CD4-positive, alpha-beta T cell treated with Interleukin-6 for 4 hours (primary cell): ENCODE measurements around the gene OSCP1.

Experiments
- DNase-seq: peaks from one replicate; pipeline ENCODE4 v3.0.0-alpha.2; 2020; ENCODE audit warnings: mixed read lengths

Gene OSCP1

DNA sequence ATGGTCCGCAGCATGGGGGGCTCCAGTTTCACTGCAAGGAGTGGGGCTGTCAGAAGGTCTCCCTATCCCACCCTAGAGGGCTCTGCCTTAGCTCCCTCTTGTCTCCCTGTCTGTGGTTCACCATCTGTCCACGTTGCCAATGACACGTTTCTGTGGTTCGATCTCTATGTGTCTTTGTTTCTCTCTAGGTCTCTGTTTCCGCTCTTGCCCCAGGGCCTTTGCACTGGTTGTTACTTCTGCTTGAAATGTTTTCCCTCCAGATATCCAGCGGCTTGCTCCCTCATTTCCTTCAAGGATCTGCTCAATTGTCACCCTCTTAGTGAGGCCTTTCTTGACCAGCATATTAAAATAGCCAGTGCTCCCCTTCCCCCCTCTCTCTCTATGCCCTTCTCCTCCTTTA, 22.4 kb upstream of the OSCP1 start:
- no peak for DNase-seq

DNA sequence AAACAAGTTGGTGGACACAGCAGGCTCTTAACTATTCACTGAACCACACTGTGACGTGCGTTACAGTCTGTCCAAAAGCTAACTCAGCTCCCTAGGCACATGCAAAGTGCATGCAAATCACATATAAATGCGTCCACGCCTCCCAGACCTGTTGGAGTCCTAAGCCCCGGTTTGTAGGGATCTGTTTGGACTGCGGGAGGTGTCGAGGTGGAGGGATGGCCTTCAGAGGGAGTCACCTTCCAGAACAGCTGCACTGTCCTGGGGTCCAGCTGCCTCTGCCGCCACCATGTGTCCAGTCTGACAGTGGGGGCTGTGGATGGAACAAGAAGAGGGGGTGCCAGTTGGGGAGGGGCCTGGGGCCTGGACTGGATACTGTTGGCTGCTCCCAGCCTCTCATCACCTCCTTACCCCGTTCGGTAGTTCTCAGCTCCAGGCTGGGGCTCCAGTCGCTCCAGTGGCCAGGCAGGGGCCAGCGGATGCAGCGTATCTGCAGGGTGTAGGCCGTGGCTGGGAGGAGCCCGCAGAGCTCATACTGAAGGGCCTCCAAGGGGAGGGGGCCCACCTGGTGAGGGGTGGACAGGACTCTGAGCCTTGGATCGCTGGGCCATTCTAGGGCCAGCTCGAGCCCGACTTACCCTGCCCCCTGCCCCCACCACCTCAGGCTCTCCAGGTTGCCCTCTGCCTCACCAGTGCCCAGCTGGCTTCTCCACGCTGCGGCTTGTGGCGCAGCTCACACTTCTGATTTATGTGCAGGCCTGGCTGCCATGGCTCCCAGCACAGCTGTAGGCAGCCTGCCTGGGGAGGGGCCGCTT, 21.8 kb upstream of the OSCP1 start:
- no peak for DNase-seq

DNA sequence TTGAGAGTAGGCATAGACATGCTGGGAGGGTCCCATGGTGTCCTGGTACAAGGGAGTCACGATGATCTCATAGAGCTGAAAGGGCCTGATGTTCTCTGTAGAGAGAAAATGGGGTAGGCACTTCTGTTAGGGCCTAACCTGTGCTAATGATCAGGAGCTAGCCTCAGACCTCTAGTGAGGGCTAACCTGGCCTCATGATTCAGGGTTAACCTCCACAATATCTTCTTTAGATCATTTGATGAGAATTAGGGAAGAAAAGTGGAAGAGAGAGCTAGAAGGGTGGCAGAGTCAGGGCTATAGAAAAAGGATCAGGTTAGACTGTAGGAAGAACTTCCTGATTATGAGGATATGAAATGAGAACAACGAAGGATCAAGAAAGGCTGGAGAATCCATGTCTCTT, 18.9 kb upstream of the OSCP1 start:
- DNase-seq = no peak

DNA sequence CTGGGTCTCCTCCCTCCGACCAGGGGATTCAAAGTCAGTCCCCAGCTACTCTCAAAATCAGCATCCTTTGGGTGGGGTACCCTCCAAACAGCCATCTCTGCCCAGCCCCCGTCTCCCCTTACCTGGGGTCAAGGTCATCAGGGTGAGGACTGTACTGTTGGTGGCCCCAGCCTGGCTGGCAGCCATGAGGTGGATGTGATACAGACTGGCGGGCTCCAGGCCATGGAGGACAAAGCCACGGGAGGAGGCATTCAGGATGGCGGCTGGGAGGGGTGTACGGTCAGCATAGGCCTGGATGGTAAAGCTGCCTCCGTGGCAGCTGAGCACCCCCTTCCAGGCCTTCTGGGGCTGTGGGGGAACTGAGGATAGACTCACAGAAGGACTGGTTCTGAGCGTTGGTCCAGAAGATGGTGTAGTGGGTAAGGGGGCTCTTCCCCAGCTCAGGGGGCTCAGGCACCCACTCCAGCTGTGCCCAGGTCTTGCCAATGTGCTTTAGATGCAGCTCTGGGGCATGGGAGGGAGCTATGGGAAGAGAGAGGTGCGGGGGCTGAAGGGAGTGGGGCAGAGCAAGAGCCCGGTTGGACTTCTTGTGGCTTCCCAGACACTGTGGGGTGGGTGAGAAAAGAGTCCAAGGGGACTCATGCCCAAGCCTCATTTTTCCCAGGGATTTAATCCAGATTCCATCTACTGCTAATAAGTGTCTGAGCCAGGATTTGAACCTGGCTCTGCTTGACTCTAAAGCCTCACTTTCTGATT, 17.6 kb upstream of the OSCP1 start:
- DNase-seq = no peak

DNA sequence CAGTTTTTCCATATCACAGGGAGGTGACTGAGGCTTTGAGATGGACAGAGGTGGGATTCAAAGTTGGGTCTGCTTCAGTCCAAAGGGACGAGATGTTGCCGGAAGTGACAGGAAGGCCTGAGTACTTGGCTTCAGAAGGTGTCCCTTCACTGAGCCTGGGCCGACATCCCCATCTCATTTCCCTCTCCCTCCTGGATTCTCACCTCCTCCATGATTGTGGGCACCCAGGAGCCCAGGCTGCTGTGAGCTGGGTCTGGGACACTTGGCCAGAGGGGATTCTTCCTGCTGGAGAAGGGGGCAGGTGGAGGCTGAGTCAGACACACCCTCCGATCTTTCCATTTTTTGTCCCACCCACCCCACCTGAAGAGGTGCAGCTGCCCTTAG, 16.8 kb upstream of the OSCP1 start:
- no peak for DNase-seq

DNA sequence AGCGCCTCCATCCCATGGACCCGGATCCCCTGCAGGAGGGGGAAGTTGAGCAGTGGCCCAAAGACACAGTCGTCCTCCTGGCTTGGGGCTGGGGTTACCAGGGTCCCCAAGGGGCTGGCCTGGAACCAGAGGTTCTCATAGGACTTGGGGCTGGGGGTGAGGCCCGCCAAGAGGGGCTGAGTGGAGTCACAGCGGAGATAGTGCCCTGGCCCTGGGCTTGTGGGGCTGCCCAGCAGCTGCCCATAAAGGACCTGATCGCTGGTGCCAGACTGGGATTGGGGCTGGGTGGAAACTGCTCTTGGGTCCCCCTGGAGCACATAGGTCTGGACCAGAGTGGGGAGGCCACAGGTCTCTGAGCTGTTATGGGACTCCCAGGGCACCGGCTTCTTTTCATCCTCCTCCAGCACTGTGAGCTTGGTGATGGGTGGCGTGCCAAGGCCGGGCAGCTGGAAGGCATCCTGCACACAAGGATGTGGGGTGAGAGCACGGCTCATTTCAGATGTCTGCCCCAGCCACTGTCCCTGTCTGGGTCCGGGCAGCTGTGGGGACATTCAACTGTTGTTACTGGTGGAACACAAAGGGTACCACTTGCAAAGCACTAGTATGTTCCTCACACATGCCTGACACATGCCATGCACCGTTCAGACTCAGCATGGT, 16.2 kb upstream of the OSCP1 start:
- DNase-seq = no peak

DNA sequence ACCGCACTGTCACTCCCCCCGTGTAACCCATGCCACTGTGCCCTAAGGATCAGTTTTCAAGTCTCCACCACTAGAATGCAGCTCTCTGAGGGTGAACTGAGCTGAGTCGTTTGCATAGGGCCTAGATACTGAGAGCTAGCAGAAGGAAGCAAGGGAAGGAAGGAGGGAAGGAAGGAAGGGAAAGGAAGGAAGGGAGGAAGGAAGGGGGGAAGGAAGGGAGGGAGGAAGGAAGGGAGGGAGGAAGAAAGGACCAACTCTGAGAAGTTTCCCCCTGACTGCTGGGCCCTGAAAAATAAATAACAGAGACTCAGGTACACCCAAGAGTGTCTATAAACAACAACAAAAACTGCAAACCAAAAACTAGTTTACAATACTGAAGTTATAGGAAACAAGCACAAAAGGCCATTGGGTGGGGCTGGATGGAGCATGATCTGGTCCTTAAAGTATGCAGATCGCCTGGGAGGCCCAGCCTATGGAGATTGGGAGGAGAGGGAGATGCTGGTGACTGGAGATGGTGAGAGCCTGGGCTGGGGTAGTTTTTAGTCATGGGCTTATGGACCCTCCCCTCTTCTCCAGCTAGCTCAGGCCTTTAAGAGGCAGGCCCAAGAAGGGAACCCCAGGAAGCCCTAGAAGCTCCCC, 15.6 kb upstream of the OSCP1 start:
- no peak for DNase-seq

DNA sequence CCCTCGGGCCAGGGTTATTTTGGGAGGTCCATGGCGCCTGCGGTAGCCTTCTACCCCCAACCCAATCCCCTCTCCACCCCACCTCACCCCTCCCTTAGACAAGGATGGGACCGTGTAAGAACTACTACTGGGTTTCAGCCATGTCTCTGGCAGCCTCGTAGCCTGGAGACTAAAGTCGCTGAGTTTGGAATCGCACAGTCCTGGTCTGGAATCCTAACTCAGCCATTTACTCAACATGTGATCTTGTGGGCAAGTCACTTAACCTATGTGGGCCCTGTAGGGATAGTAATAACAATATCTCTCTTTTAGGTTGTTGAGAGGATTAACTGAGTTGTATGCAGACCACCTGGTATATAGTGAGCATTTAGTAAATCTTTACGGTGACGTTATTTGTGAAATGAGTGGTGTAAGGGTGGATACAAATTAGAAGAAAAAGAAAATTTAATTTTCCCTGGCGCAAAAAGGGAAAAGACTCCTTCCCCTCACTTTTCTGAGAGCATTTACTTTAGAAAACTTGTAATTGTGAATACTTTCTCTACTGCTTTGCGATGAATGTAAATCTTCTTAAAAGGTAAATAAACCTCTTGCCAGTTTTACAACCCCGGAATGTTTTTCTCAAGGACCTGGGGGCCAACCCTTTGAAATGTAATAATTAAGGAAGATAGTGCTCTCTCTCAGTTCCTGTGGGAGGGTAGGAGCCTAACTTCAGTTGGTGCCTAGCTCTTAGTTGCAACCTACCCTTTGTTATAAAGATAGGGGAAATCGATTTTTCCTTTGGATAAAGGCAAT, 14.5 kb upstream of the OSCP1 start:
- no peak for DNase-seq

DNA sequence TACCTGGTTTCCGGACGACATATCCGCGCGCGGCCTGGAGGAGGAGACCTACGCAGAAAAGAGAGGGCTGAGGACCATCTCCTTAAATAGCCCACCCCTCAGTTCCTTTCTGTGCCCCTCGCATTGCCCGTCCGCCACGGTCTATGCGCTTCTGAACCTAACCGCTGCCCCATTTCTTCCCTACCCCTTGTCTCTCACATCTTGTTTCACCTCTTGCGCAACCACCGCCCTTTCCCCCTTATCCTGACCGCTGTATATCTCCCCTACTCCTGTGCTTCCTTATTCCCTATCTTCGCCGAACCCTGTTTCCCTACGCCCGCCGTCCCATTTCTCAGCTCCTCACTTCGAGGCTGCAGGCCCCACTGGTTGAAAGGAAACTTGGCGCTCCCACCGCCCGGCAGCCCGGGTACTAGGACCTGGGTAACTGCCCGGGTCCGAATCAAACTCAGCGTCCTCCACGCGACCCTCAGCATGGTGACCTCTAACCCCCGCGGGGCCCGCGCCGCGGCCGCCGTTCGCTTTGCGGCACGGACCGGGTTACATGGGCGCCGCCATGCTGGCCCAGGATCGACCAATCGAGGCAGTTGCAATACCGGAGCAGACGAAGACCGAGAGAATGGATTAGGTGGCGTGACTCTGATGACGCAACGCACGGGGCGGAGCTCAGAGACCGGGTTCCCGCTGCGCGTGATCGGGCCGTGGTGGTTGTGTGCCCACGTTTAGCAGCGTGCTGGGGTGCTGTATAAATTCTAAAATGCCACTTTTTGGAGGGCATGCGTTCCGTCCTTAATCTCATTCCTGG, 13.8 kb upstream of the OSCP1 start, which contains the start of gene MRPS15:
Gene MRPS15, minus strand, starts transcription at position 582 of the 802 bp plus-strand sequence. Its CDS starts 109 bp downstream, at position 473.
- DNase-seq = peak; percentile 96

DNA sequence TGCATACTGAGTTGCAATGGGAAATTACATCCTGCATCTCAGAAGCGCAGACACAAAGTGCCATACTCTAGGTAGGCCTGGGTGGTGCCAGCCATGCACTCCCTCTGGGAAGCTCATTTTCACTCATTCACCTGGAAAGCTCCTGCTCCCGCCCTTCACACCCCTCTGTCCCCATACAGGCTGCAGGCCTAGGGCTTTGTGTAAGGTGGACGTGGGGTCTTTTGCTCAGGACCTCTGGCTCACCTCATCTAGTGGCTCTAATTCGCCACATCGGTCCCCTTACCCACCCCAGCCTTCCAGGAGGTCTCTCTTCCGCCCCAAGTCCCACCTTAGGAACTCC, 13.2 kb upstream of the OSCP1 start:
- no peak for DNase-seq

DNA sequence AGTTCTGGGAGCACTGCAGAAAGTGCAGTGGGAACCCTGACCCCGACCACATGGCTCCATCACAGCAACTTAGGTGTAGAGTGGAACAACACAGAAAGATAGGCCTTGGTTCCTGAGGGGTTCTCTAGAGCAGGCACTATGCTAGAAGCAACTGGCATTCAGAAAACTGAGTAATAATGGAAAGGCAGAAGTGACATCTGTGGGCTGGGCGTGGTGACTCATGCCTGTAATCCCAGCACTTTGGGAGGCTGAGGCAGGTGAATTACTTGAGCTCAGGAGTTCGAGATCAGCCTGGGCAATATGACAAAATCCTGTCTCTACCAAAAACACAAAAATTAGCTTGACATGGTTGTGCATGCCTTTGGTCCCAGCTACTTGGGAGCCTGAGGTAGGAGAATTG, 8.7 kb upstream of the OSCP1 start:
- DNase-seq = peak; percentile 10

DNA sequence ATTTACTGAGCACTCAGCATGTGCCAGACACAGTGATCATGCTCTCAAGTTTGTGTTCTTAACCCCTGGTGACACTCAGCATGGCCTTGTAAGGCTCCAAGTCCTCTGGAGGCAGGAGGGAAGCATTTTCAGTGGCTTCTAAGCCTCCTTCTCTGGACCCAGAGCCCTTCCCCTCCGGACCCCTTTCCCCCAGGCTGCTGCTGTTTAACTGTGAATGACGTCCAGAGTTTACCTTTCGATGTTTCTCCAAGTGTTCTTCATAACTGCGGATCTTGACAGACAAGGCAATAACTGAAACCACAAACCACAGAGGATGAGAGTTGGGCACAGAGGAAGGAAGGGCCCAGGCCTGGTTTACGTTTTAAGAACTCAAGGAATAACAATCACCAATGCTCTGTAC, 7.4 kb upstream of the OSCP1 start:
- DNase-seq = peak; percentile 28

DNA sequence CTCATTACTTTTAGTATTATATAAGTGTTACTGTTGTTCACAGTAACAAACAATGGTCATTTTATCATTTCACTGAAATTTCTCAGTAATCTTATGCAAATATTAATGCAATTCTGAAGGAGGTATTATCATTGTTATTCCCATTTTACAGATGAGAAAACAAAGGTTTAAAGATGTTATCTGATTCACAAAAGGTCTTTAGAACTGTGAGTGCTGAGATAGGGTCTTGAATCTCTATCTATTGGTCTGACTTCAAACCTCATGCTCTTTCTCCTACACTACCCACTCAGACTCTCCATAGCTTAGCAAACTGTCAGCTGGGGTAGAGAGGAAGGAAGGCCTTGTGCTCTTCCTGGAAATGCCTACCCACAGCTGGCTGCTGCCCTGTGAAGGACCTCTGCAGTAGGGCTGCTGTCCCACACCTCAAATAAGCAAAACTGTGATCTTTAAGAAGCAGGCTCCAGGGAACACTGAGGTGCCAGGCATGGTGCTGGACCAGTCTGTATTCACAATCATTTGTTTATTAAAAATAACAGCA, 6.2 kb upstream of the OSCP1 start:
- DNase-seq = no peak

DNA sequence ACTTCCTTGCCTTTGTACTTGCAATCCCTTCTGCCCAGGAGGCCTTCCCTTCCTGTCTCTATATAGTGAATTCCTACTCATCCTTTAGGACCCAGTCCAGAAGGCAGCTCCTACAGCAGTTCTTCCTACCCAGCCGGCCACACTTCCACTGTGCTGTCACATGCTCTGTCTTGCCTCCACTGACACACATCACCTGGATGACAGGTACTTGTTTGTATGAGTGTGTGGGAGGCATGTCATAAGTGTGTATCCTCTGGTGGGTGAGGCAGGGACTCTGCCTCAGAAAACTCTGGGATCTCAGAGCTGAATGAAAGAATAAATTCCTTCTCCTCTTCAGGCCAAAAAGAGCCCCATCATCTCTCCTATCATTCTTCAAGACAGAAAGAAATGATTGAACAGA, 5.1 kb upstream of the OSCP1 start:
- no peak for DNase-seq

DNA sequence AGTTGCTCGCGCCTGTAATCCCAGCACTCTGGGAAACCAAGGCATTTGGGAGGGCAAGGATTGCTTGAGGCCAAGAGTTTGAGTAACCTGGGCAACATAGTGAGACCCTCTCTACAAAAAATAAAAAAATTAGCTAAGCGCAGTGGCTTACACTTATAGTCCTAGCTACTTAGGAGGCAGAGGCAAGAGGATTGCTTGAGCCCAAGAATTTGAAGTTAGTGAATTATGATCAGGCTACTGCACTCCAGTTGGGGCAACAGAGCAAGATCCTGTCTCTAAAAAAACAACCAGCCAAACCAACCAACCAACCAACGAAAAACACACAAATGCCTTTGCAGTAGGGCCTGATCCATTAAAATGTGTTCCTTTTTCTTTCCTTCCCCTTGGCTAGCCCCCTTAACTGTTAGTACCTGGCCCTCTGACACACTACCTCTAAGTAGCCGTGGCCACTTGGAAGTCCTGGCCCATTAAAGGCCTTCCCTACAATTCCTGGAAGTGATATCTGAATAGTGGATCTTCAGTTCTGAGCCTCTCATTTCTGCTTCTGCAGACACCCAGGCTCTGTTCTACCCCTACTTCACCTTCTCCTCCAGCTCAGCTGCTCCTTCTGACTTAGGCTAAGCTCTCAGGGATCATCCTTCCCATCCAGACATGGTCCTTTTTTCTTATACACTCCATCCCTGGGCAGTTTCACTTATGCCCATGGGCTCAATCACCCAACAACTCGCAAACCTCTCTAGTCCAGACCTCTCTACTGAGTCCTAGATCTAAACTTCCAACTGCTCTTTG, 3.5 kb upstream of the OSCP1 start:
- DNase-seq = no peak

DNA sequence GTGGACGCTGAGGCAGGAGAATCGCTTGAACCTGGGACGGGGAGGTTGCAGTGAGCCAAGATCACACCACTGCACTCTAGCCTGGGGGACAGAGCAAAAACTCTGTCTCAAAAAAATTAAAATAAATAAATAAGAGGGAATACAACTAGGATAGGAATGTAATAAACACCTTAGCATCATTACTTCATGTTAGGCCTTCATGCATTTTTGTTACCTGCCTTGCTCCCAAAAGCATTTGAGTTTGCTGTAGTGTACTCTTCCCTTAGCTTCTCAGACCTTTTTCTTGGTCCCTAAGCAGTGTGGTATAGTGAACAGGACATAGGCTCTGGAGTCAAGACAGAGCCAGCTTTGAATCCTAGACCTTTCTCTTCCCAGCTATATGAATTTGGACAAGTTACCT, 2.8 kb upstream of the OSCP1 start:
- DNase-seq = no peak

DNA sequence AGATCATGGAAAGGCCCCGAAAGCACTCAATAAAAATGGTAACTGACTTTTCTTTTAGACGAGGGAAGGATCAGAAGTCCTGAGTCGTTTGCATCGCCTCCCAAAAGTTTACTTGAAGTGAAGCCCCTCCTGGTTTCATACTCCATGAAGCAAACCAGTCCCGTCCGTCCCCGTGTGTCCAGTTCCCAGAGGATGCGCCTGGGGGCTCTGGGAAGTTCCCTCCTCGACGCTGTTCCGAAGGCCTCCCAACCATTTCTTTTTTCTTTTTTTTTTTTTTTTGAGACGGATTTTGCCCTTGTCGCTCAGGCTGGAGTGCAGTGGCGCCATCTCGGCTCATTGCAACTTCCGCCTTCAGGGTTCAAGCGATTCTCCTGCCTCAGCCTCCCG, 661 bp upstream of the OSCP1 start:
- no peak for DNase-seq

DNA sequence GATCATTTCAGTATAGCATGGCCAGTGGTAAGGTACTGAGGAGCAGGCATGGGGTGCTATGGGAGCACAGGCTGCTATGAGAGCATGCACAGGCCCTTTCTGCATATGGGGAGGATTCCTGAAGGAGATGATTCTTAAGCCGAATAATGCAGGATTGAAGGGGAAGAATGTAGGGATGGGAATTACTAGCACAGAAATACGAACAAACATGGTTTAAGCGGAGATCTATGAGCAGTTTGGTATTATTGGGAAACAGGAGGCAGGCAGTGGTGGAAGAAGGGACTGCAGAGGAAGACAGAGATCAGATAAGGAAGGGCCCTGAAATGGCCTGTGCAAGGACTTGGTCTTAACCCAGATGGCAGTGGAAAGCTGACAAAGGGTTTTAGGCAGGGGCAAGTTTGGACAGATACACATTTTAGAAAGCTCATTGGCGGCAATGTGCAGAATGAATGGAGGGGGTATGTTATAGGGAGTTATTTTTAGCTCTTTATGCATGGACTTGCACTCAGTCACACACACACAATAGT, 1.7 kb downstream of the OSCP1 start:
- DNase-seq = no peak

DNA sequence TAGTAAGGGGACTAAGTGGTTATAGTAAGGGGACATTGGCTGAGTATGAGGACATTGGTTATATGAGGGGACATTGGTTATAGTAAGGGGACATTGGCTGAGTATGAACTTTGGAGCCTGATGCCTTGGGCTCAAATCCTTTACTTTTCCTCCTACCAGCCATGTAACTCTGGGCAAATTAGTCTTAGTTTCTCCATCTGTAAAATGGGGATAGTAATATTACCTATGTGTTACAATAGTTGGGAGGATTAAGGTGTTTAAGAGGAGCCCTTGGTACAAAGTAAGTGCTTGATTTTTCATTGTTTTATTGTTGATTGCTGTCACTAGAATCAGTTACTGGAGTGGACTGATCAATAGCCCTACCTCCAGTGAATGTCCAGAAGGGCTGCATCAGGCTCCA, 2.8 kb downstream of the OSCP1 start:
- no peak for DNase-seq

DNA sequence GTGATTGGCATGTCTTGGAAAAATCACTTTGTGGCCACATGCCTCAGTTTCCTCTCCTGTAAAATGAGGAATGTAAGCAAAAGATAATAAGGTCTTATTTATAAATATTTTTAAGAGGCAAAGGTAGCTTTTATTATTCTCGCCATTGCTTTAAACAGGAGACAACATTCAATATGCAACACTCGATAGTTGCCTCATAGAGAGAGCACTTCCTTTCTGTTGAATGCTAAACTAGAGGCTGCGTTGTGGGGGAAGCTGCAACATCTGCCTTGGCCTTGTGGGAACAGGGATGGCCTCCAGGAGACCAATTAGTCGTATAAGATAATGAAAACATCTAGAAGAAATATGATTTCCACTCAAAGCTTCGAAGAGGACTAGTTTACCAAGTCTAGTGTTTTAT, 3.5 kb downstream of the OSCP1 start:
- no peak for DNase-seq
